ENCODE results near the gene GNE.

GNE gene

DNA sequence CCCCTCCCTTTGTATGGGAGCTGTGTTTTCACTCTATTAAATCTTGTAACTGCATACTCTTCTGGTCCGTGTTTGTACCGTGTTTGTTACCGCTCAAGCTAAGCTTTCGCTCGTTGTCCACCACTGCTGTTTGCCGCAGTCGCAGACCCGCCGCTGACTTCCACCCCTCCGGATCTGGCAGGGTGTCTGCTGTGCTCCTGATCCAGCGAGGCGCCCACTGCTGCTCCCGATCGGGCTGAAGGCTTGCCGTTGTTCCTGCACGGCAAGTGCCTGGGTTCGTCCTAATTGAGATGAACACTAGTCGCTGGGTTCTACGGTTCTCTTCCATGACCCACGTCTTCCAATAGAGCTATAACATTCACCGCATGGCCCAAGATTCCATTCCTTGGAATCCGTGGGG, 6.6 kb upstream of the GNE start:
- no peaks in the 10 kb centered on the region for H3K36me3 ChIP-seq (ENCODE audit: control insufficient read depth, insufficient read depth, low read length)
- no peak overlapping the region for H4K8ac ChIP-seq (ENCODE audit: low read depth, low read length)
- H3K27ac ChIP-seq (ENCODE audit: low read depth, low read length), result no peak overlapping the region
- H2BK15ac ChIP-seq (replicated peaks; ENCODE audit: low read depth), result no peak overlapping the region
- no peak overlapping the region for H4K5ac ChIP-seq (ENCODE audit: low read length)
- H2AK5ac ChIP-seq (ENCODE audit: low read length), result no peak overlapping the region
- no peak overlapping the region for H3K23ac ChIP-seq (ENCODE audit: low read length)
- H3K4me3 ChIP-seq (ENCODE audit: low read length), result no peak overlapping the region
- no peak overlapping the region for H3K9ac ChIP-seq (ENCODE audit: low read length)
- H3K4me2 ChIP-seq (ENCODE audit: low read length), result no peak overlapping the region
- H3K27me3 ChIP-seq (ENCODE audit: insufficient read depth, low read length, poor library complexity), result no peaks in the 10 kb centered on the region
- H3K79me1 ChIP-seq (ENCODE audit: low read length), result no peaks in the 10 kb centered on the region
- no peak overlapping the region for H3K4ac ChIP-seq (ENCODE audit: low read depth, low read length)
- H3K79me2 ChIP-seq (ENCODE audit: control insufficient read depth, insufficient read depth, low read length), result no peaks in the 10 kb centered on the region
- H2BK5ac ChIP-seq (ENCODE audit: low read length), result no peak overlapping the region
- DNase-seq, result no peak
- no CpG with 5 or more reads among the region's 22 CpGs for WGBS (ENCODE audit: extremely low coverage, insufficient coverage, low lambda C conversion rate)
- no peaks in the 10 kb centered on the region for H3K4me1 ChIP-seq (ENCODE audit: control insufficient read depth, low read depth, low read length)
- no peak overlapping the region for H3K56ac ChIP-seq (ENCODE audit: low read length)
- no peak overlapping the region for H2BK120ac ChIP-seq (ENCODE audit: low read depth, low read length)
- no peak overlapping the region for H3K18ac ChIP-seq (ENCODE audit: low read length)

DNA sequence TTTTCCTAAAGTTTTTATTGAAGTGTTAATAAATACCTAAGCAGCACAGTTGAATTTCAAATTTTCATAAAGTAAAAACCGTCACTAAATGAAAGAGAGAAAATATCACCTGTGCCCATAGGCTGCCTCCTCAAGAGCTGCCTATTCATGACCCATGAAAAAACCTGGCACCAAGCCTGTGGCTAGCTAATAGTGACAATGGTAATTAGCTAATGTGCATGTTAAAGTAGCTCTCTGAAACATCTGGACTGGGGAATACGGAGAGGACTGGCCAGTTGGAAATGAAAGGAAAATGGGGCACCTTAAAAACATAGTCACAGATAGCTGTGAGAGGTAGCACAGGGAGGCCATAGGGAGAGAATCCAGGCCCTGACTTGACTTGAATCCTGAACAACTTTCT, 5.4 kb upstream of the GNE start:
- Histone ChIP-seq H3K79me2 (ENCODE audit: control insufficient read depth, insufficient read depth, low read length) (no peaks in the 10 kb centered on the region), H3K18ac (ENCODE audit: low read length) (no peak overlapping the region)

DNA sequence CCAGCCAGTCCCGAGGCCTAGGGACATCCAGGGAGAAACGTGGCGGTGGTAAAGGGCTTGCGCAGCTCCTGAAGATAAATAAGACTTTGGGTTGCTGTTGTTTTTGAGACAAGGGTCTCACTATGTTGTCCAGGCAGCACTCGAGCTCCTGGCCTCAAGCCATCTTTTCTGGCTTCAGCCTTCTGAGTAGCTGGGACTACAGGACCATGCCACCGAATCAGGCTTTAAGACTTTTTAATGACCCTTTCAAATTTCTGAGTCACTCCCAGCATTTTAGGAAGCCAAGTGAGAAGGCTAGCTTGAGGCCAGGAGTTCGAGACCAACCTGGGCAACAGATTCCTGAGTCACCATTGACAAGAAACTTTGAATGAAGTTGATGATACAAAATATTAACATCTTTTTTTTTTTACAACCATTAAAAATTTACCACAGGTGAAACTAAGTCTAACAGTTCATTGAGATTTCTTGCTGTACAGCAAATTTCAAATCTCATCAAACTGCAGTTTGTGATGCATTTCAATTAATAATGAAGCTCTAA, 817 bp upstream of the GNE start:
- no peak for DNase-seq
- no peak overlapping the region for H3K4ac ChIP-seq (ENCODE audit: low read depth, low read length)

More for the DNA sequence above, 5.4 kb upstream of the GNE start:
- no peaks in the 10 kb centered on the region for H3K36me3 ChIP-seq (ENCODE audit: control insufficient read depth, insufficient read depth, low read length)
- no peak overlapping the region for H3K23ac ChIP-seq (ENCODE audit: low read length)
- H3K56ac ChIP-seq (ENCODE audit: low read length), result no peak overlapping the region
- H2AK5ac ChIP-seq (ENCODE audit: low read length), result no peak overlapping the region
- H3K79me1 ChIP-seq (ENCODE audit: low read length), result no peaks in the 10 kb centered on the region
- no peak overlapping the region for H3K27ac ChIP-seq (ENCODE audit: low read depth, low read length)
- H3K4ac ChIP-seq (ENCODE audit: low read depth, low read length), result no peak overlapping the region
- WGBS (ENCODE audit: extremely low coverage, insufficient coverage, low lambda C conversion rate), result no CpG with 5 or more reads among the region's 2 CpGs
- no peak overlapping the region for H2BK120ac ChIP-seq (ENCODE audit: low read depth, low read length)
- no peak overlapping the region for H4K5ac ChIP-seq (ENCODE audit: low read length)
- H2BK5ac ChIP-seq (ENCODE audit: low read length), result no peak overlapping the region
- H4K8ac ChIP-seq (ENCODE audit: low read depth, low read length), result no peak overlapping the region
- DNase-seq, result no peak
- no peak overlapping the region for H3K4me3 ChIP-seq (ENCODE audit: low read length)
- no peaks in the 10 kb centered on the region for H3K4me1 ChIP-seq (ENCODE audit: control insufficient read depth, low read depth, low read length)
- H3K9ac ChIP-seq (ENCODE audit: low read length), result no peak overlapping the region
- H2BK15ac ChIP-seq (replicated peaks; ENCODE audit: low read depth), result no peak overlapping the region
- H3K27me3 ChIP-seq (ENCODE audit: insufficient read depth, low read length, poor library complexity), result no peaks in the 10 kb centered on the region
- H3K4me2 ChIP-seq (ENCODE audit: low read length), result no peak overlapping the region

DNA sequence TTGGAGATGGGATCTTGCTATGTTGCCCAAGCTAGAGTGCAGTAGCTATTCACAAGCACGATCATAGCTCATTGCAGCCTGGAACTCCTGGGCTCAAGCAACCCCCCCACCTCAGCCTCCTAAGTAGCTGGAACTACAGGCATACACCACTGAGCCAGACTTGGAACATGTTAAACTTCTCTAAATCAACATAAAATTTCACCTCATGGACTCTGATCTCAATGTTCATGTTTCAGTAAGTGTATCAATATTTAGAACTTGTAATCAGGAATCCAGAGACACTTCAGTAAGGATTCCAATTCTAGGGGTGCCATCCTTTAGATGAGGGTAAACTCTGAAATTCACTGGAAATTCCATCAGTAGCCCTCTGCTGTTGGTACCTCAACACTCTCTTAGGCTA, 6.8 kb downstream of the GNE start:
- no peak overlapping the region for H3K4ac ChIP-seq (ENCODE audit: low read depth, low read length)
- H3K4me3 ChIP-seq (ENCODE audit: low read length), result no peak overlapping the region
- no peaks in the 10 kb centered on the region for H3K4me1 ChIP-seq (ENCODE audit: control insufficient read depth, low read depth, low read length)
- no peaks in the 10 kb centered on the region for H3K27me3 ChIP-seq (ENCODE audit: insufficient read depth, low read length, poor library complexity)
- no CpG with 5 or more reads among the region's 1 CpG for WGBS (ENCODE audit: extremely low coverage, insufficient coverage, low lambda C conversion rate)
- no peak overlapping the region for H2BK120ac ChIP-seq (ENCODE audit: low read depth, low read length)
- H3K79me2 ChIP-seq (ENCODE audit: control insufficient read depth, insufficient read depth, low read length), result no peaks in the 10 kb centered on the region
- no peak overlapping the region for H3K4me2 ChIP-seq (ENCODE audit: low read length)
- no peak overlapping the region for H3K18ac ChIP-seq (ENCODE audit: low read length)
- DNase-seq, result no peak
- H2BK15ac ChIP-seq (replicated peaks; ENCODE audit: low read depth), result no peak overlapping the region
- H4K5ac ChIP-seq (ENCODE audit: low read length), result no peak overlapping the region
- H3K36me3 ChIP-seq (ENCODE audit: control insufficient read depth, insufficient read depth, low read length), result no peaks in the 10 kb centered on the region
- H4K8ac ChIP-seq (ENCODE audit: low read depth, low read length), result no peak overlapping the region
- H2BK5ac ChIP-seq (ENCODE audit: low read length), result no peak overlapping the region
- H3K27ac ChIP-seq (ENCODE audit: low read depth, low read length), result no peak overlapping the region
- H3K9ac ChIP-seq (ENCODE audit: low read length), result no peak overlapping the region
- no peak overlapping the region for H3K23ac ChIP-seq (ENCODE audit: low read length)
- no peak overlapping the region for H3K56ac ChIP-seq (ENCODE audit: low read length)
- no peaks in the 10 kb centered on the region for H3K79me1 ChIP-seq (ENCODE audit: low read length)
- H2AK5ac ChIP-seq (ENCODE audit: low read length), result no peak overlapping the region

More for the DNA sequence above, 817 bp upstream of the GNE start:
- Histone ChIP-seq H2BK5ac (ENCODE audit: low read length) (no peak overlapping the region), H3K9ac (ENCODE audit: low read length) (peak overlapping the region; percentile 61), H3K4me3 (ENCODE audit: low read length) (peak overlapping the region; percentile 78), H3K56ac (ENCODE audit: low read length) (peak overlapping the region; percentile 87), H3K27me3 (ENCODE audit: insufficient read depth, low read length, poor library complexity) (no peaks in the 10 kb centered on the region), H3K4me2 (ENCODE audit: low read length) (peak overlapping the region; percentile 83), H2BK15ac (replicated peaks; ENCODE audit: low read depth) (no peak overlapping the region), H3K18ac (ENCODE audit: low read length) (no peak overlapping the region), H3K79me1 (ENCODE audit: low read length) (no peaks in the 10 kb centered on the region), H2AK5ac (ENCODE audit: low read length) (no peak overlapping the region), H3K23ac (ENCODE audit: low read length) (no peak overlapping the region), H4K8ac (ENCODE audit: low read depth, low read length) (no peak overlapping the region), H3K79me2 (ENCODE audit: control insufficient read depth, insufficient read depth, low read length) (no peaks in the 10 kb centered on the region), H3K4me1 (ENCODE audit: control insufficient read depth, low read depth, low read length) (no peaks in the 10 kb centered on the region), H3K27ac (ENCODE audit: low read depth, low read length) (no peak overlapping the region), H2BK120ac (ENCODE audit: low read depth, low read length) (no peak overlapping the region), H3K36me3 (ENCODE audit: control insufficient read depth, insufficient read depth, low read length) (no peaks in the 10 kb centered on the region), H4K5ac (ENCODE audit: low read length) (no peak overlapping the region)
- no CpG with 5 or more reads among the region's 7 CpGs for WGBS (ENCODE audit: extremely low coverage, insufficient coverage, low lambda C conversion rate)

DNA sequence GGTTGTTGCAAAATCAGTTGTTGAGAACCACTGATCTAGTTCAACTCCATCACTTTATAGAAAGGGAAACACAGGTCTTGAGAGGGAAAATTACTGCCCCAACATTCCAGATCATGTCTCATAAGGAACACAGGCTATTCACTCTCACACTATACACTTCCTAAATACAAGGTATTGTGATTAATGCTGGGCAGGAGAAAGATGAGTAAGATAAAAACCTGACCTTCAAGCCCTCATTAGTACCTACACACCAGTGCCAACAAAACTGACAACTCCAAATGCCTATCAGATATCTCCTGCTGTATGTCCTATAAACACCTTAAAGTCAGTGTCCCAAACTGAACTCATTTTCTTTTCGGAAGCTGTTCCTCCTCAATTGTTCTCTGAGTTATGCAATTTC, 8.2 kb downstream of the GNE start:
- no CpG with 5 or more reads among the region's 1 CpG for WGBS (ENCODE audit: extremely low coverage, insufficient coverage, low lambda C conversion rate)
- DNase-seq, result no peak
- Histone ChIP-seq H3K27ac (ENCODE audit: low read depth, low read length) (no peak overlapping the region), H2AK5ac (ENCODE audit: low read length) (no peak overlapping the region), H3K4me1 (ENCODE audit: control insufficient read depth, low read depth, low read length) (no peaks in the 10 kb centered on the region), H4K8ac (ENCODE audit: low read depth, low read length) (no peak overlapping the region), H3K27me3 (ENCODE audit: insufficient read depth, low read length, poor library complexity) (no peaks in the 10 kb centered on the region), H3K79me2 (ENCODE audit: control insufficient read depth, insufficient read depth, low read length) (no peaks in the 10 kb centered on the region), H4K5ac (ENCODE audit: low read length) (no peak overlapping the region), H3K4me3 (ENCODE audit: low read length) (no peak overlapping the region), H3K4me2 (ENCODE audit: low read length) (no peak overlapping the region), H3K79me1 (ENCODE audit: low read length) (peaks cover 2% of the 10 kb centered on the region), H3K18ac (ENCODE audit: low read length) (no peak overlapping the region), H2BK5ac (ENCODE audit: low read length) (no peak overlapping the region), H3K36me3 (ENCODE audit: control insufficient read depth, insufficient read depth, low read length) (no peaks in the 10 kb centered on the region), H2BK15ac (replicated peaks; ENCODE audit: low read depth) (no peak overlapping the region), H3K56ac (ENCODE audit: low read length) (no peak overlapping the region), H3K9ac (ENCODE audit: low read length) (no peak overlapping the region), H3K4ac (ENCODE audit: low read depth, low read length) (no peak overlapping the region), H3K23ac (ENCODE audit: low read length) (no peak overlapping the region), H2BK120ac (ENCODE audit: low read depth, low read length) (no peak overlapping the region)

DNA sequence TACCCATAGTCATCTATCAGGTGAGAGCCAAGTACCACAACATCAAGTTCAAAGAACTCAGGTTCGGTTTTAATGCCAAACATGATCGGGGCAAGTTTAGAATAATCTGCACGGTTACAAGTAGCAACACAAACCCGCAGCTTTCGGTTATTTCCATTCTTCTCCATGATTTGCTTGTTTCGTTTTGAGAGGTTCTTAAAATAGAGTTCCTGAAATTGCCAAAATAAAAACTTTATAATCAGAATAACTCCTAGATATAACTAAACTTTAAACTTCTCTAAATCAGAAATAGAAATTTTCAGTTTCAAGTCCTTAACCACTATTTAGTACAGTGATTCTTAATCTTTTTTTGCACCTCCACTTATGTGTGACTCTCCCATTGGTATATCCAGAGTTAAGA, 9.1 kb downstream of the GNE start:
- Histone ChIP-seq H4K8ac (ENCODE audit: low read depth, low read length) (no peak overlapping the region), H3K4ac (ENCODE audit: low read depth, low read length) (no peak overlapping the region), H3K27ac (ENCODE audit: low read depth, low read length) (no peak overlapping the region), H3K4me2 (ENCODE audit: low read length) (no peak overlapping the region), H2BK5ac (ENCODE audit: low read length) (no peak overlapping the region), H3K27me3 (ENCODE audit: insufficient read depth, low read length, poor library complexity) (no peaks in the 10 kb centered on the region), H3K4me3 (ENCODE audit: low read length) (no peak overlapping the region), H3K4me1 (ENCODE audit: control insufficient read depth, low read depth, low read length) (no peaks in the 10 kb centered on the region), H3K79me2 (ENCODE audit: control insufficient read depth, insufficient read depth, low read length) (no peaks in the 10 kb centered on the region), H3K79me1 (ENCODE audit: low read length) (peaks cover 2% of the 10 kb centered on the region), H3K36me3 (ENCODE audit: control insufficient read depth, insufficient read depth, low read length) (no peaks in the 10 kb centered on the region), H2AK5ac (ENCODE audit: low read length) (no peak overlapping the region), H3K9ac (ENCODE audit: low read length) (no peak overlapping the region), H2BK120ac (ENCODE audit: low read depth, low read length) (no peak overlapping the region), H3K23ac (ENCODE audit: low read length) (no peak overlapping the region), H3K56ac (ENCODE audit: low read length) (no peak overlapping the region), H3K18ac (ENCODE audit: low read length) (no peak overlapping the region), H2BK15ac (replicated peaks; ENCODE audit: low read depth) (no peak overlapping the region), H4K5ac (ENCODE audit: low read length) (no peak overlapping the region)
- no CpG with 5 or more reads among the region's 6 CpGs for WGBS (ENCODE audit: extremely low coverage, insufficient coverage, low lambda C conversion rate)
- DNase-seq, result no peak

Data from mesendoderm (in vitro differentiated cells).